ENCODE data around the gene ANKRD29.

DNA sequence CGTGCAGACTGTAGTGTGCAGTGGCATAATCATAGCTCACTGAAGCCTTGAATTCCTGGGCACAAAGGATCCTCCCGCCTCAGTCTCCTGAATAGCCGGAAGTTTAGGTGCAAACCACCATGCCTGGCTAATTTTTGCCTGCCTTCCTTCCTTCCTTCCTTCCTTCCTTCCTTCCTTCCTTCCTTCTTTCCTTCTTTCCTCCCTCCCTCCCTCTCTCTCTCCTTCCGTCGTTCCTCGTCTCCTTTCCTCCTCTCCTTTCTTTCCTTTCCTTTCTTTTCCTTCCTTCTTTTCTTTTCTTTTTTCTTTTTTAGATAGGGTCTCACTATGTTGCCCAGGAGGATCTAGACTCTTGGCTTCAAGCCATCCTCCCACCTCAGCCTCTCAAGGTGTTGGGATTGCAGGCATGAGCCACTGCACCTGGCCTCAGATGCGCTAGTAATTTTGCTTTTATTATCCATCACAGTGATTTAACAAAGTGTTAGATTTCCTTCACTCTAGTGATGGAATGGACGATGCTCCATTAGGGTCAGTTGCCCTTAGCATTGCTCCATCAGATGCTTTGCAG, 6.6 kb upstream of the ANKRD29 start:
- TF ChIP-seq, protein P1, sequence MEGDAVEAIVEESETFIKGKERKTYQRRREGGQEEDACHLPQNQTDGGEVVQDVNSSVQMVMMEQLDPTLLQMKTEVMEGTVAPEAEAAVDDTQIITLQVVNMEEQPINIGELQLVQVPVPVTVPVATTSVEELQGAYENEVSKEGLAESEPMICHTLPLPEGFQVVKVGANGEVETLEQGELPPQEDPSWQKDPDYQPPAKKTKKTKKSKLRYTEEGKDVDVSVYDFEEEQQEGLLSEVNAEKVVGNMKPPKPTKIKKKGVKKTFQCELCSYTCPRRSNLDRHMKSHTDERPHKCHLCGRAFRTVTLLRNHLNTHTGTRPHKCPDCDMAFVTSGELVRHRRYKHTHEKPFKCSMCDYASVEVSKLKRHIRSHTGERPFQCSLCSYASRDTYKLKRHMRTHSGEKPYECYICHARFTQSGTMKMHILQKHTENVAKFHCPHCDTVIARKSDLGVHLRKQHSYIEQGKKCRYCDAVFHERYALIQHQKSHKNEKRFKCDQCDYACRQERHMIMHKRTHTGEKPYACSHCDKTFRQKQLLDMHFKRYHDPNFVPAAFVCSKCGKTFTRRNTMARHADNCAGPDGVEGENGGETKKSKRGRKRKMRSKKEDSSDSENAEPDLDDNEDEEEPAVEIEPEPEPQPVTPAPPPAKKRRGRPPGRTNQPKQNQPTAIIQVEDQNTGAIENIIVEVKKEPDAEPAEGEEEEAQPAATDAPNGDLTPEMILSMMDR (IDR thresholded peaks at IDR 0.05), result no peak
- TF ChIP-seq POLR2A (IDR thresholded peaks at IDR 0.05), result no peak
